Activated CD4-positive, alpha-beta T cell treated with anti-CD3 and anti-CD28 coated beads for 48 hours (primary cell): ENCODE results near the gene BAZ2B.
"Not testable (repeated sequence)": the region's sequence is repeated elsewhere in the genome, so short reads cannot be mapped to it uniquely, and the experiment has no call there.

ENCODE experiments used
- DNase-seq: peaks from one replicate; pipeline ENCODE4 v3.0.0-alpha.2; 2020

BAZ2B gene

GRCh38 chr2:159571540-159572260 lies 44.6 kb downstream of the BAZ2B start:
- no peak for DNase-seq

DNA sequence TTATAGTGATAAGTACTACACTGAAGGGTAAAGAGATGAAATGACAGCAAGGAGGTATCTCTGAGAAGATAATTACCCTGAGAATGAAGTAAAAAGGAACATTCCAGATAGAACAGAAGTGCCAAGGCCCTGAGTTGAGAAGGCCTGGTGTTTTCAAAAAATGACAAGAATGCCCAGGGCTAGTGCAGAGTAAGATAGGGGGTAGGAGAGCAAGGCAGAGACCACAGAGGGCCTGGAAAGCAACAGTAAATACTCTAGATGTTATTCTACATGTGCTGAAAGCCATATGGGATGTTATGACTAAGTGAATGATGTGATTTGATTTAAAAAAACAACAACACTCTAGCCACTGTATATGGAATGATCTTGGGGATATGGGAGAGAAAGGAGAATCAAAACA lies 52.3 kb downstream of the BAZ2B start:
- DNase-seq = no peak

GRCh38 chr2:159562248-159562647 lies 54.1 kb downstream of the BAZ2B start:
- no peak for DNase-seq

- no peak for DNase-seq
Observed at GRCh38 chr2:159561786-159562185, 54.6 kb downstream of the BAZ2B start.

- DNase-seq = no peak
Observed at GRCh38 chr2:159561242-159561641, 55.1 kb downstream of the BAZ2B start.

DNA sequence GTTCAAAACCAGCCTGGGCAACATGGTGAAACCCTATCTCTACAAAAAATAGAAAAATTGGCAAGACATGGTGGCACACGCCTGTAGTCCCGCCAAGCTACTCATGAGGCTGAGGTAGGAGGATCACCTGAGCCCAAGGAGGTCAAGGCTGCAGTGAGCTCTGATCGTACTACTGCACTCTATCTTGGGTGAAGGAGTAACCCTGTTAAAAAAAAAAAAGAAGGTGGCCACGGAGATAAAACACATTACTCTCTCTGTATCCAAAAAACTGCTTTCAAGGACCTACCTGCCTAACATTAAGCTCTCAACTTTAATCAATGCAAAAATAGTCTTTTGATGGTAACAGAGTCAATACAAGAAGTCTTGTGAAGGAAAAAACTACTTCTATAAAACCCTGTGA lies 57.3 kb downstream of the BAZ2B start:
- no peak for DNase-seq

GRCh38 chr2:159558479-159558878 lies 57.9 kb downstream of the BAZ2B start:
- DNase-seq = no peak

DNA sequence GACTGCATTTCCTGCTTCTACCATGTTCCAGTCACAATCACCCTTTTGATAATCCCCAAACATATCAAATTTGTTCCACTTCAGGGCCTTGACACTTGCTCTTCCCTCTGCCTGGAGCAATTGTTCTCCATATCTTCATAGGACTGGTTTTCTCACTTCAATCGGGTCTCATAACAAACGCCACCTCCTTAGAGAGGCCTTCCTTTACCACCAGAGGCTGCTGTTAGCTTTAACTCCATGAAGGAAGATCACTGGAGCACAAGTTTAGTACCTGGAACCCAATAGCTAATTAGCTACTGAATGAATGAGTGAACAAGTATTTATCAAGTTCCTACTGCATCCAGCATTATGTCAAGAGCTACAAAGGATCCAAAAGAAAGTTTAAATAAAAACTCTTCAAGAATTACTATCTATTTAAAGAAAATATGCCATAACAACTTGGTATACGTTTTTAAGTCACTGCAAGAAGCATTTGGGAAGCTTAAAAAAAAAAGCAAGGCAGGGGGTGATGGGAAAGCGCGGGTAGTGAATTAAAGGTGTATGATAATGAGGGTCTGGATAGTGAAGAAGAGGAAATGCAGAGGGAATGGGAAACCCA lies 58.8 kb downstream of the BAZ2B start:
- no peak for DNase-seq

- DNase-seq = no peak
Observed at GRCh38 chr2:159555651-159556392, 60.5 kb downstream of the BAZ2B start.

DNA sequence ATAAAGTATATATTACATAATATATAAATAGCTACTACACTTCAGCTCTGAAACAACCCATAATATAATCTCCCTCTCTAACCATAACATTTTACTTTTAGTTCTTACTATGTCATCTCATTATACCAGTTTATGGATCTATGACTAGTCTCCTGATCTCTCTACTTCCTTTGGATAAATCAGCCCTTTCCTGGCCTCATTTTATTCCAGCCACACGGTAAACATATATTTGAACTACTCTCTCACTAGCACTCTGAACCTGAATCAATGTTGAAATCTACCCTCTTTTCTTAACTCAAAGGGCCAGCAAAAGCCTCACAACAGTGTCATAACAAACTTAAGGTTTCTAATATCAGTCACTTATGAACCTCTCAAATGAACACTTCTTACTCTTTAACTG lies 62.6 kb downstream of the BAZ2B start:
- no peak for DNase-seq

DNA sequence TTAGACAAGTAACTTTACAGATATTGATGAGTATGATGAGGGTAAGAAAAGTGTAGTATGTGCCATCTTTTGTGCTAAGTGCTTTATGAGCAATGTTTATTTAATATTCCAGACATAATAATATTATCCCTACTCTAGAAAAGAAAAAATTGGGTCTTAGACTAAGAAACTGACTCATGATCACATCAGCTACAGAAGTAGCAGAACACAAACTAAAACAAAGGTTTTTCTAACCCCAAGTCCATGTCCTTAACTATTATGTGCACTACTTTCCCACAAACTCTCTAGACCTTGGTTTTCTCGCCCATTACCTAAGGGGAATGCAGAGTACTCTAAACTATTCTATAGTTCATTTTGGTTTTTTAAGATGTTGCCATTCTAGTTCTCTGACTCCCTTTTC lies 64.5 kb downstream of the BAZ2B start:
- no peak for DNase-seq

DNA sequence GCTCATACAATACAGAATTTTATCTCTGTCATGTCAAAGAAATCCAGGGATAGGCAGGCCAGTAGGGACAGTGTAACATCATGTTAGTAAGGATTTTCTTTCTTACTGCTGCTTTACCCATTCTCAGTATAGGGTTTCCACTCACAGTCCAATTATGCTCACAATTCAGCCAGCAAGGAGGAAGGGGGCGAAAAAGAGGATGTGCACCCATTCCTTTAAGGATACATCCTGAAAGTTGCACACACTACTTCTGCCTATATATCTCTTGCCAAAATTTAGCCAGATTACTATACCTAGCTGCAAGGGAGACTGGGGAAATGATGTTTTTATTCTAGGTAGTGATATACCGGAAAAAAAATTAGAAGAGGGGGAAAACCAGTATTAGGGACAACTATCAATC lies 66.1 kb downstream of the BAZ2B start:
- no peak for DNase-seq

GRCh38 chr2:159549234-159549633 lies 67.1 kb downstream of the BAZ2B start:
- DNase-seq = no peak

- DNase-seq = no peak
Observed at GRCh38 chr2:159546716-159547430, 69.5 kb downstream of the BAZ2B start.

DNA sequence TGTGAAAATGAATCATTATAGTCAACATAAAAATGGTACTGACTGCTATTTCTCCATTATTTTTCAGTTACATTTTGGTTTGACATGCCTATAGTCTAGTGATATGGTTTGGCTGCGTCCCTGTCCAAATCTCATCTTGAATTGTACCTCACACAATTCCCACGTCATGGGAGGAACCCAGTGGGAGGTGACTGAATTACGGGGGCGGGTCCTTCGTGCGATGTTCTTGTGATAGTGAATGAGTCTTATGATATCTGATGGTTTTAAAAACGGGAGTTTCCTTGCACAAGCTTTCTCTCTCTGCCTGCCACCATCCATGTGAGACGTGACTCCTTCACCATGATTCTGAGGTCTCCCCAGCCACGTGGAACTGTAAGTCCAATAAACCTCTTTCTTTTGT lies 70.3 kb downstream of the BAZ2B start:
- DNase-seq = no peak

GRCh38 chr2:159545085-159545484 lies 71.3 kb downstream of the BAZ2B start:
- DNase-seq = no peak

GRCh38 chr2:159542101-159542500 lies 74.2 kb downstream of the BAZ2B start:
- no peak for DNase-seq

DNA sequence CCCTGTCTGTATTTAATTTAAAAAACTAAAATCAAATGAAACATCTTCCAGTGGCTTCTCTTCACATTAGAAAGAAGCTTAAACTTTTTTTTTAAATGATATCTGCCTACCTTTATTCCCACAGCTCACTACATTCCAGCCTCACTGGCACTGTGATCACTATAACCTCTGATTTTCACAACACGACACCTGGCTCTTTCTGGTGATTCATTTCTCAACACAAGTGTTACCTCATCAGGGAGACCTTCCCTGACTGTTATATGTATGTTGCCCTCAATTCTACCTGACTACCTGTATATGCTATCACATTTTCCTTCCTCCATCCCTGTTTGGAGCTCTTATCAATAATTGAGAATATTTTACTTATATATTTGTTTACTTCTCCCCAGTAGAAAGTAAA lies 76.6 kb downstream of the BAZ2B start:
- DNase-seq = no peak

DNA sequence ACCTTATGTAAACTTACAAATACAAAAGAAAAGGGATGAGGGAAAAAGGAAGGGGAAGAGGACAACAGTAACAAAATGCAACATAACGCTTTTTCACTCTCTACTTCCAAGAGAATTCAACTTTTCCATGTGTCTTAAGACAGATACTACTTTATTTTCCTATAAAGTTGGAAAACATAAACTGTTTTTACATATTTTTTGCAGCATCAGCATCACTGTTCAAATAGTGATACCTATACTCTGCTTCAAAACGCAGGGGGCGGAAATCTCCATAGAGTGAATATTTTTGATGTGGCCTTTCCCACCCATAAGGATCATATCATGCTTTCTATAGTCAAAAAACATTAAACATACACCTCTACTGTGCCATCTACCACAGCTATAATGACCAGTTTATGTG lies 77.5 kb downstream of the BAZ2B start:
- no peak for DNase-seq

DNA sequence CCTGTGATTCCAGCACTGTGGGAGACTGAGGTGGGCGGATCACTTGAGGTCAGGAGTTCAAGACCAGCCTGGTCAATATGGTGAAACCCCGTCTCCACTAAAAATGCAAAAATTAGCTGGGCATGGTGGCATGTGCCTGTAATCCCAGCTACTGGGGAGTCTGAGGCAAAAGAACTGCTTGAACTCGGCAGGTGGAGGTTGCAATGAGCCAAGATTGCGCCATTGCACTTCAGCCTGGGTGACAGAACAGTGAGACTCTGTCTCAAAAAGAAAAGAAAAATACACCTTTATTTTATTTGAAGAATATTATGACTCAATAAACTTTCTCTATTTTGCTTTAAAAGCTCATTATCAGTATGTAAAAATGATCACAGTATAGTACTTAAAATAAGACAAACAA lies 81.1 kb downstream of the BAZ2B start:
- not testable (repeated sequence) for DNase-seq

- DNase-seq = no peak
Observed at GRCh38 chr2:159531475-159531874, 84.9 kb downstream of the BAZ2B start.

DNA sequence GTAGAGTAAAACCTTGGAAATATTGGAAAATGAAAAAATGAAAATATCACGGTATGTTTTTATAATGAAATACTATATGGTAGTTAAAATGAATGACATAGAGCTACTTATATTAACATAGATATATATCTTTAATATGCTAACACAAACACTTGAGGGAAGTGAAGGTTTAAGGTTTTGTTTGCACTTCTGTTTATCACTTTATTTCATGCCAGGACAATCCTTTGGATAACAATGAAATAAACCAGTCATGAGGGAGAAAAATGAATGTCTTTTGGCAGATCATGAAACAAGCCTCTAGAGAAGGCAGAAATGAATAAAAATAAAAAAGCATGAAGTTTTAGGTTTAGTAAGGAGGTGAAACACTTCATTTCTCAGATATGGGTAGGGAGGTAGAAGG lies 89.9 kb downstream of the BAZ2B start:
- no peak for DNase-seq

GRCh38 chr2:159525012-159525411 lies 91.3 kb downstream of the BAZ2B start:
- DNase-seq = no peak

DNA sequence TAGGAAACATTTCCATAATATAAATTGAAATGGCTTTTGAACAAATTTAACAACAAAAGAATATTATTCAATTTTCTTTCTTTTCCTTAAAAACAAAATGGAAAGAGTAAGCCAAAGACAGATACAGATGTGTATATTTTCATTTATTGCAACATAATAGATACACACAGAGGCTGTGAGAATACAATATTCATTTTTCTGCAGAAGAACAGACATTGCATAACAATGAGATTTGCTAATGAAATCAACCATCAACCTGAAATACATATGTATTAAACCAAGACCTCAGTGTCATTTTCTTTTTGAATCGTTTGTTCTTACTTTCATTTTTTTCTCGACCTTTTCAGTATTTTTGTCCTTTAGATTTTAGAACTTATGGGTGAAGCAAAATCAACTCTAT lies 95.1 kb downstream of the BAZ2B start:
- no peak for DNase-seq
